Measurements from ENCODE around the gene SLC16A7.

- no peak for TF ChIP-seq POLR2AphosphoS5 (IDR thresholded peaks at IDR 0.05)
- TF ChIP-seq, protein P1, sequence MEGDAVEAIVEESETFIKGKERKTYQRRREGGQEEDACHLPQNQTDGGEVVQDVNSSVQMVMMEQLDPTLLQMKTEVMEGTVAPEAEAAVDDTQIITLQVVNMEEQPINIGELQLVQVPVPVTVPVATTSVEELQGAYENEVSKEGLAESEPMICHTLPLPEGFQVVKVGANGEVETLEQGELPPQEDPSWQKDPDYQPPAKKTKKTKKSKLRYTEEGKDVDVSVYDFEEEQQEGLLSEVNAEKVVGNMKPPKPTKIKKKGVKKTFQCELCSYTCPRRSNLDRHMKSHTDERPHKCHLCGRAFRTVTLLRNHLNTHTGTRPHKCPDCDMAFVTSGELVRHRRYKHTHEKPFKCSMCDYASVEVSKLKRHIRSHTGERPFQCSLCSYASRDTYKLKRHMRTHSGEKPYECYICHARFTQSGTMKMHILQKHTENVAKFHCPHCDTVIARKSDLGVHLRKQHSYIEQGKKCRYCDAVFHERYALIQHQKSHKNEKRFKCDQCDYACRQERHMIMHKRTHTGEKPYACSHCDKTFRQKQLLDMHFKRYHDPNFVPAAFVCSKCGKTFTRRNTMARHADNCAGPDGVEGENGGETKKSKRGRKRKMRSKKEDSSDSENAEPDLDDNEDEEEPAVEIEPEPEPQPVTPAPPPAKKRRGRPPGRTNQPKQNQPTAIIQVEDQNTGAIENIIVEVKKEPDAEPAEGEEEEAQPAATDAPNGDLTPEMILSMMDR (IDR thresholded peaks at IDR 0.05) = no peak
These were observed 36.1 kb upstream of the SLC16A7 start for GRCh38 chr12:59559696-59560095.
